Erythroblast (primary cell): Measurements from ENCODE around the gene SOX2.

Source experiments
- DNase-seq, 2 experiments: peaks; one replicate each; lab custom pipeline; 2025; lab: John Stamatoyannopoulos, UW
- GATA1 ChIP-seq: IDR thresholded peaks from 2 replicates; pipeline ENCODE4 v1.6.1; 2011; ENCODE audit warnings: low read depth, mild to moderate bottlenecking, control low read depth, low read length, moderate library complexity
- POLR2A ChIP-seq: IDR thresholded peaks from 2 replicates; pipeline ENCODE4 v1.6.1; 2011; ENCODE audit warnings: mild to moderate bottlenecking, low read length

The SOX2 gene

DNA sequence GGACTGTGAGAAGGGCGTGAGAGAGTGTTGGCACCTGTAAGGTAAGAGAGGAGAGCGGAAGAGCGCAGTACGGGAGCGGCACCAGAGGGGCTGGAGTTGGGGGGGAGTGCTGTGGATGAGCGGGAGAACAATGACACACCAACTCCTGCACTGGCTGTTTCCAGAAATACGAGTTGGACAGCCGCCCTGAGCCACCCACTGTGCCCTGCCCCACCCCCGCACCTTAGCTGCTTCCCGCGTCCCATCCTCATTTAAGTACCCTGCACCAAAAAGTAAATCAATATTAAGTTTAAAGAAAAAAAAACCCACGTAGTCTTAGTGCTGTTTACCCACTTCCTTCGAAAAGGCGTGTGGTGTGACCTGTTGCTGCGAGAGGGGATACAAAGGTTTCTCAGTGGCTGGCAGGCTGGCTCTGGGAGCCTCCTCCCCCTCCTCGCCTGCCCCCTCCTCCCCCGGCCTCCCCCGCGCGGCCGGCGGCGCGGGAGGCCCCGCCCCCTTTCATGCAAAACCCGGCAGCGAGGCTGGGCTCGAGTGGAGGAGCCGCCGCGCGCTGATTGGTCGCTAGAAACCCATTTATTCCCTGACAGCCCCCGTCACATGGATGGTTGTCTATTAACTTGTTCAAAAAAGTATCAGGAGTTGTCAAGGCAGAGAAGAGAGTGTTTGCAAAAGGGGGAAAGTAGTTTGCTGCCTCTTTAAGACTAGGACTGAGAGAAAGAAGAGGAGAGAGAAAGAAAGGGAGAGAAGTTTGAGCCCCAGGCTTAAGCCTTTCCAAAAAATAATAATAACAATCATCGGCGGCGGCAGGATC, at the start of gene SOX2:
Gene SOX2, plus strand, starts transcription at position 601 of the 811 bp plus-strand sequence. CDS start 436 bp downstream, outside the sequence.
- peak; percentile 53 to 63 for DNase-seq

DNA sequence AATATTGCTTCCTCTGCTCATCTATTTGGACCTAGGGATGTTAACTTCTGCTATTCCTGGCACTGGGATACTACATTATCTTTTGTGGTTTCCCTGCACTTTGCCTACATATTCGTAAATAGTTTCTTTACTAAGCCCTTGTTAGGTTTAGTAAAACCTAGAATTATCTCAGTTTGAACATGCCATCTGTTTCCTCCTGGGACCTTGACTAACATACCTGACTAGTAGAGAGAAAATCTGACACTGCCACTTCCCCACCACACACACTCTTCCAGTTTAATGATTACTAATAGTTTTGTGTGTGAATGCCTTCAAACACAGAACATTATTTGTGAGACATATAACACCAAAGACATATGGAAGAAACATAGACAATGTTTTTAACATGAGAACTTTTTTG, 28.2 kb upstream of the SOX2 start:
- TF ChIP-seq POLR2A (no peak), GATA1 (no peak)
- DNase-seq, result no peak

More for the DNA sequence above, at the start of gene SOX2:
- no peak for TF ChIP-seq POLR2A

DNA sequence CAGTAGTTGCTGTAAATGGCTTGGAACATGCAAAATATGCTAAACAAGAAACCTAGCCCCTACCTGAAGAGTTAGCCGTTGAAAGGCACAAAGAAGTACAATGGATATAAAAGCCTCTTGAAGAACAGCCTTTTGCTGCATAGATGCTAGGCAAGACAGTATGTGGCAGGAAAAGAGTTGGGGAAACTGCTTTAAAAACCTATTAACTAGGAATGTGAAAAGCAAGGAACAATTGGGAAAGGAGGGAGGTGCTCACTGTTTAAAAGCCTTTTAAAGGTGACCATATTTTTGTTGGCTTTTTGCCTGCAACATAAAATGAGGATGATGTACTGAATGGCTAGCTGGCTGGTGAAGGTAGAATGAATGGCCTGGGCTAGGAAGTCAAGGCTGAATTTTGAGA, 24.5 kb upstream of the SOX2 start:
- no peak for DNase-seq
- TF ChIP-seq GATA1, result no peak
- no peak for TF ChIP-seq POLR2A

DNA sequence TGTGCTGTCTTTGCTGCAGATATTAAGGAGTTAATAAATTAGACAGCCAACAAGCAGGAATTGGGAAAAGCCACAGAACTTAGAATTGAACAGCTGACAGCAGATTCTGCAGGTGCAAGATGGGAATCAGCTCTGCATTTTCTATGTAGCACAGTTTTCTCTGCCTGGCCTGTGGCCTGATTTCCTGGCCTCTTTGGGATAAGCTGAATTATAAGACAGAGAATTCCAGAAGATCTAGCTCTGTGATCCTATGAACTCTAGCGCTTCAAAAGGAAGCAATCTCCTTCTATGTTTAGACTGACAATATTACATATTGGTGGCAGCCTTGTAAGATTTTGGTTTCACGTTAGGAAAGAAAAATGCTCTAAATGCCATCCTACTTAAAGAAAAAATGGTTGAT, 24.0 kb upstream of the SOX2 start:
- DNase-seq, result no peak
- TF ChIP-seq POLR2A (no peak), GATA1 (no peak)

DNA sequence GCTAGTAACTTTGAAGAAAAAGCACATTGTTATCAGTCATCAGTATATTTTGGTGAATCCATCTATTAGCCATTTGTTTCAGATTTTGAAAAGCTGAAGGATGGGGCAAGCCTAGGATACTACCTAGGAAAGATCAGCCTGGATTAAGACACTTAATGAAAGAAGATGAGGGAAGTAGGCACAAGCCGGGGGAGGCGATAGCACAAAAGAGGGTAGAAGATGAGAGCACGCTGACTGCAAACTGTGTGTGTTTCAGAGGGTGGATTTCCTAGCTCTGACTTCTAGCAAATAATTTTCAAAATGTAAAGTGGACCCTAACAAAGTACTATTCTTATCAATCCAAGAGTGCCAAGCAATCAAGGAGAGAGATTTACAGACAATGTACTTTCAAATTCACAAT, 22.2 kb upstream of the SOX2 start:
- TF ChIP-seq POLR2A (no peak), GATA1 (no peak)
- DNase-seq, result no peak

DNA sequence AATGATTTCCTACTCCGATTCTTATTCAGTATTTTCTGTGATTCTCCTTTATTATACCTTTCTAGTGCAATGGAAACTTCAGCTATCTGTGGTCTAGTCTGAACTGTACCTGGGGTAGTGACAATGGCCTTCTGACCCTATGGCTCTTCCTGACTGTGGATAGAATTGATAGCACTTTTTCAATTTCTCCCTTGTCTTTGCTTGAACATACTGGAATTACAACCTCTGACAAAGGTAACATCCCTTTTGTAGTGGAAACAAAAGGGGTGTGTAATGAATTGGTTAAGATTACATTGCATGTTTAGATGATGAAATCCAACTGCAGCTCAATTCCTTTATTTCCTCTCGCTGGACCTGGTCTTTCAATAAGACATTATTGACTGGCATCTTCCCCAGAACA, 21.0 kb upstream of the SOX2 start:
- TF ChIP-seq GATA1 (no peak), POLR2A (no peak)
- no peak for DNase-seq

DNA sequence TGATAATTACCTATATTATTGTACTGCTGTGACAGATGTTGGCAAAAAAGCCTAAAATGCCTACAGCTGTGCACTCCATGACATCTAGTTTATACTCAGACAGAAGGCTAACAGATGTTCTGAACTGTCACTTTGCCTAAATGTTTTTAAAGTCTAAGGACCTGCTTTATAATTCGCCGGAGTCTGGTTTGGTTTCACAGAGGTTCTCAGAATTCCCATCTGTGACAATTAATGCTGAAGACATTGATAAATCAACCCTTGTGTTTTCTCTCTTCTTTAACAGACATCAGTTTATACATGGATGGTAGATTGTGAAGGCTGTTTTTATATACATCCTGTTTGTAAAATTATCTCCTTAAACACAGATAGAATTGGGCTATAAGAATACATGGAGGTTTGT, 19.8 kb upstream of the SOX2 start:
- TF ChIP-seq GATA1 (no peak), POLR2A (no peak)
- DNase-seq, result no peak

DNA sequence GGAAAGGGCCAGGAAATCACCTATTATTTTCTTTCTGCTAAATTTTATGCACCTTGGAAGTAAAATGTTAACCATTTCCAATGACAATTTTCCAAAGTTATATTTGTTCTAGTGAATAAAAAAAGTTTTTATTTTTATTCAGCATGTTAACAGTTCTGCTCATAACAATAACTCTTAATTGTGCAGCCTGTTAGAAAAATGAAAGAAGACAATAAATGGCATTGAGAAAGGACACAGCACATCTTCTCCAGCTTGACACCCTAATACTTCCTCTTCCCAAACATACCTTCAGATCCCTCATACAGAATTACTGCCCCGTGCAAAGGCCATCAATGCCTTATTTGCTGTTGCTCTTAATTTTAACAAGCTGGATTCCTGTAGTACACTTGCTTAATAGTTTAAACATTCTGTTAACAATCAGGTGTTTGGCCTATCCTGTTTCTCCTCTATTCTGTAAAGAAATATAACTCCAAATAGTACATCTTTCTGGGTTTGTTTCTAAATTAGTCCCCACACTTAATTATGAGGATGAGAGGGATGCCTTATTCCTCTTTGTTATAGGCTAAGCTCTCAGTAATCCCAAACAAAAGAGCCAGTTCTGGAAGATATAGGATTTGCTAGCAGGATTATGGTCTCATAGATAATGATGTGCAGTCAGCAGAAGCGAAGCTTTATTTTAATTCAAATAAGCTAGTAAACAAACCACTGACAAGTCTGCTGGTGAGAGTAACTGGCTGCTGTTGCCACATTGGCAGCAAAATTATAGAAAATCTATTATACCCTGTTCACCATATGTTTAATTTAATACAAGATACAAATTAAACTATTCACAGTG, 19.2 kb upstream of the SOX2 start:
- DNase-seq, result no peak
- TF ChIP-seq POLR2A, result no peak
- no peak for TF ChIP-seq GATA1

DNA sequence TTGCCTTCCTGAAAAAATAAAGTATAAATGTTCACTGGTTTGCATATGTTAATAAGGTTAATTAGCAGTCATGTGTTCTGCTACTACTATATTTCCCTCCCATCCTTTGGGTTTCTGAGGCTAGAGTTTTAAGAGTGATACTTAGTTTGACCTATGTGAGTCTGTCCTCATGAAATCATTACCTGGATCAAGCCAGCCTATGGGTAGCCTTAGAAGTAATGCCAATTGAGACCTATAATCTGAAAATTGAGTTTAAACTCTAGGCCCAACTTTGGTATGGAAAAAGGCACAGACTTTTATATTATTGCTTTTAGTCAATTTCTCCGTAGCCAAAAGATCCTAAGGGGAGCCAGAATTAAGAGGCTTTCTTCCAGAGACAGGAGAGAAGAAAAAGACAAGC, 18.4 kb upstream of the SOX2 start:
- TF ChIP-seq POLR2A (no peak), GATA1 (no peak)
- no peak for DNase-seq

DNA sequence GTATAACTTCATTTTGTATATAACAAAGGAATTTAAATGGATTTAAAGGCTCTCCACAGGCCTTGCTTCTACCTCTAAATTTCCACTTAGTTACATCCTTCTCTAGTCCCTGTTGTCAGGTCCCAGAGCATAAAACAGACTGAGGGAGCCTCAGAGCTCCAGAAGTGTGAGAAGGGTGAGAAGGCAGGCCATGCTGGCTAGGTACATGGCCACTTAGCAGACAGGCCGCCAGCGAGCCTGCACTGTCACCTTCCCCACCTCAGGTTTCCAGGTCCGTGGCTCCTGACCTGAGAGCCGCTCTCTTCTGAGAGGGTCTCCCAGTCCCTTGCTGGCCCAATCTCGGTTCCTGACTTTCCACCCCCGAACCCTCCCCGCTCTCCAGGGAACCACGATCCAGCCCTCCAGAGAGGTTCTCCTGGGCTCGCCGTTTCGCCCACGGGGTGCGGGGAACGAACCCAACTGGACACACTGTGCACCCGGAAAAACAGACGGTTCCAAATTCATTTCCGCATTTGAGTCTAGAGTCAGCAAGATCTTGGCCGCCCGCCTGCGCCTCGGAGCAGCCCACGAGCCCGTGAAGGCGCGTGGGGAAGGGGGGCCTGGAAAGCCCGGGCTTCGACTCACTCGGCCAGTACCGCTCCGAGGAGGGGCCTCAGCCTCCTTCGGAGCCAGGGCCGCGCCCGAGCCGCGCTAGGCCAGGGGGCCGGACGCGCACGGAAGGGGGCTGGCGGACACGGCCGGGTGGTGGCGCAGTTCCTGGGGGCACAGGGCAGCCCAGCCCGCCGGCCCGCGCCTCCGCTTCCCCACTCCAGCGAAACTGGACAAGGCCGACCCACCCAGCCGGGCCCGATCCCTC, 16.7 kb upstream of the SOX2 start:
- TF ChIP-seq POLR2A, result no peak
- TF ChIP-seq GATA1, result no peak
- DNase-seq, result peak; percentile 79 to 83

DNA sequence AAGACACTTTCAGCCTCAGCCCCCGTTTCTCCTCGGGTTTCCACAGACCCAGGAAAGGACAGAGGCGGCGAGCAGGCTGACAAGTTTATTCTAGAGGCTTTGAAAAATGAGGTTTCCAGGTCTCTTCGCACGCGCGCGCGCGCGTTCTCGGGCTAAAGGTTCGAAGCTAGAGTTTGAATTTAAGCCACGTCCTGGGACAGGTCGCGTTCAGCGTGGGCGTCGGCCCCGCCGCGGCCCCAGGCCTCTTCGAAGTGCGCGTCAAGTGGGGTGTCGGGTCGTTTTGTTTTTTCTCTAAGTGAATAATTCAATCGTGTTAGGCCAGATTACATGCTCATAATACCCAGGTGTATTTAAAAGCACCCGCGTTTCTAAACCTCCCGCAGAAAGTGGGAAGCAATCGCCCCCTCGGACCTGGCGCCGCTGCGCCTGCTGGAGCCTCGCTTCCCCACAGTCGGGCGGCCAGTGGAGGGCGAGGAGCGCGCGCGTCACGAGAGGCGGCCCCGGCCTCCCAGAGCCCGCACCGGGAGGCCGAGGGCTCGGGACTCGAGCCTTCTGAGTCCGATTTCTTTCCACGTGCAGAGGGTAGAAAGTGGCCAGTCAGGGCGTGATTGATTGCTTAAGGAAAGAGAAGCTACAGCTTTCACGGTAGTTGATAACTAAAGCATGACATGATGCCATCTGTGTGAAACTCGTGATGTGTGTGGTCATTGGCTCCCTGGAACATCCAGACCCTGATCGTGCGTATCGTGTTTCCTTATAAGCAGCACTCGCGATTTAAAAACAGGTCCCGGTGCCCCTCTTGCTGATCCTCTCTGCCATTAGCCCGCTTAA, 15.8 kb upstream of the SOX2 start:
- TF ChIP-seq POLR2A, result no peak
- no peak for TF ChIP-seq GATA1

DNA sequence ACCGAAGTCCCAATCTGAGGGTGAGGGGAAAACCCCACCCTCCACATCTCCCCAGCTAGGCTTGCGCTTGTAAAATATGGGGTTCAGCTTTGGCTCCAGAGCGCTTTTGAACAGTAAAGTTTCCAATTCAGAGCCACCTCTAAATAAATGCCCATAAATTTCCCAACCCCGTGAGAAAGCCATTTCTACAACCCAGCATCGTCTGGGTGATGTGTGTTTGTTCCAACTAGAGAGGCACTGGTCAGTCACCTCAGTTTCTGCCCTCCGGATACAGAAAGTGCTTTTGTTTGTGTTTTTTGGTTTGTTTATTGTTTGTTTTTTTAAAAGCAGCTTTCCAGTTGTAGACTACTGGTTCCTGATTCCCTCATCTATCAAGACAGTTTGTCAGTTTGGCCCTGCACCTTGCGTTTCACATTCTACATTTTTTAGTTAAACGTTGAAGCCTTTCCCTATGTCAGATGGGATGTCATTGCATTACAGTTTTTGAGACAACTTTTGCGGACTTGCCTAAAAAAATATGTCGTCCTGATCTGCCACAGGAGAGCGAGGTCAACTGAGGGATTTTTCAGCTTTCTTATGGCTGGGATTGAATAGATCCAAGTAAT, 15.0 kb upstream of the SOX2 start:
- TF ChIP-seq POLR2A (no peak), GATA1 (no peak)
- DNase-seq, result peak; percentile 16 to 52

More for the DNA sequence above, 15.8 kb upstream of the SOX2 start:
- DNase-seq, result peak; percentile 66 to 78
